HG03103 (cell line): ENCODE measurements around the gene PRSS48.
"Not testable (repeated sequence)": the region's sequence is repeated elsewhere in the genome, so short reads cannot be mapped to it uniquely, and the experiment has no call there.

Experiments used
- ATAC-seq: cut with Tn5 transposase; IDR thresholded peaks from one replicate; pipeline ENCODE4 v1.9.1; 2021; ENCODE audit warnings: low read depth; ENCODE audit not compliant: unreplicated experiment

Gene PRSS48

GRCh38 chr4:151259752-151260151, 17.2 kb upstream of the PRSS48 start:
- no peak for ATAC-seq

GRCh38 chr4:151260526-151260925, 16.4 kb upstream of the PRSS48 start:
- ATAC-seq: no peak

- no peak for ATAC-seq
These were observed 13.5 kb upstream of the PRSS48 start for GRCh38 chr4:151263455-151263854.

- no peak for ATAC-seq
These were observed 10.5 kb upstream of the PRSS48 start for GRCh38 chr4:151266497-151266896.

GRCh38 chr4:151267104-151267503, 9.9 kb upstream of the PRSS48 start:
- no peak for ATAC-seq

- no peak for ATAC-seq
These were observed 9.0 kb upstream of the PRSS48 start for GRCh38 chr4:151267822-151268535.

- not testable (repeated sequence) for ATAC-seq
These were observed 8.1 kb upstream of the PRSS48 start for GRCh38 chr4:151268905-151269304.

- ATAC-seq: no peak
These were observed 7.7 kb downstream of the PRSS48 start for GRCh38 chr4:151284534-151285245.

- ATAC-seq: no peak
These were observed 10.4 kb downstream of the PRSS48 start for GRCh38 chr4:151287409-151287808.

GRCh38 chr4:151291485-151291884, 14.5 kb downstream of the PRSS48 start:
- ATAC-seq: no peak

- no peak for ATAC-seq
These were observed 15.1 kb downstream of the PRSS48 start for GRCh38 chr4:151292038-151292437.

- ATAC-seq: no peak
These were observed 18.0 kb downstream of the PRSS48 start for GRCh38 chr4:151294833-151295496.

GRCh38 chr4:151296227-151296626, 19.3 kb downstream of the PRSS48 start:
- ATAC-seq: no peak

- no peak for ATAC-seq
These were observed 20.2 kb downstream of the PRSS48 start for GRCh38 chr4:151297170-151297569.

GRCh38 chr4:151302432-151302831, 25.5 kb downstream of the PRSS48 start:
- no peak for ATAC-seq

GRCh38 chr4:151304226-151304625, 27.3 kb downstream of the PRSS48 start:
- no peak for ATAC-seq

- peak; percentile 70 for ATAC-seq
These were observed 27.8 kb downstream of the PRSS48 start for GRCh38 chr4:151304755-151305154.

- ATAC-seq: no peak
These were observed 33.3 kb downstream of the PRSS48 start for GRCh38 chr4:151310124-151310728.

- no peak for ATAC-seq
These were observed 36.5 kb downstream of the PRSS48 start for GRCh38 chr4:151313306-151314009.

GRCh38 chr4:151314010-151314355, 37.0 kb downstream of the PRSS48 start:
- ATAC-seq: no peak

GRCh38 chr4:151314479-151314878, 37.5 kb downstream of the PRSS48 start:
- no peak for ATAC-seq
